ENCODE results near the gene NUP210L.

DNA sequence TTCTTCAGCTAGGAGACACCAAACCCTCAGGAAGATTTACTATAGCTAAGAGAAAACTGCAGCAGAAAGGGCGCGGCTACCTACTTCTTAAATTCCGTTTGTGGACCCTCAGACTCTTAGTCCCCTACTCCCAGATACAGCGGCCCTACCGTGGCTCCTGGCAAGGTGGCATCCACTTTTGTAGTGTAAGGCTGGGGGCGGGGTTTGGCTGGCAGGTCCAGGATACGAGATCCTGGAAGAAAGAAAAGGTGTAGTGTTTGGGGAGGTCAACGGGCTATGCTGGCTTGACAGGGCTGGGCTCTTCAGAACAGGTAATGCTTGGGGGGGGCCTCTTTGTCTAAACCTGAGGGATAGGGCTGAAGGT, 186.9 kb downstream of the NUP210L start:
- TF ChIP-seq, protein P1, sequence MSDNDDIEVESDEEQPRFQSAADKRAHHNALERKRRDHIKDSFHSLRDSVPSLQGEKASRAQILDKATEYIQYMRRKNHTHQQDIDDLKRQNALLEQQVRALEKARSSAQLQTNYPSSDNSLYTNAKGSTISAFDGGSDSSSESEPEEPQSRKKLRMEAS (IDR thresholded peaks at IDR 0.05; ENCODE audit: low read depth, low read length): no peak
- TF ChIP-seq POLR2A (IDR thresholded peaks at IDR 0.05; ENCODE audit: extremely low read depth, insufficient read length): no peak
- TF ChIP-seq, protein P2, sequence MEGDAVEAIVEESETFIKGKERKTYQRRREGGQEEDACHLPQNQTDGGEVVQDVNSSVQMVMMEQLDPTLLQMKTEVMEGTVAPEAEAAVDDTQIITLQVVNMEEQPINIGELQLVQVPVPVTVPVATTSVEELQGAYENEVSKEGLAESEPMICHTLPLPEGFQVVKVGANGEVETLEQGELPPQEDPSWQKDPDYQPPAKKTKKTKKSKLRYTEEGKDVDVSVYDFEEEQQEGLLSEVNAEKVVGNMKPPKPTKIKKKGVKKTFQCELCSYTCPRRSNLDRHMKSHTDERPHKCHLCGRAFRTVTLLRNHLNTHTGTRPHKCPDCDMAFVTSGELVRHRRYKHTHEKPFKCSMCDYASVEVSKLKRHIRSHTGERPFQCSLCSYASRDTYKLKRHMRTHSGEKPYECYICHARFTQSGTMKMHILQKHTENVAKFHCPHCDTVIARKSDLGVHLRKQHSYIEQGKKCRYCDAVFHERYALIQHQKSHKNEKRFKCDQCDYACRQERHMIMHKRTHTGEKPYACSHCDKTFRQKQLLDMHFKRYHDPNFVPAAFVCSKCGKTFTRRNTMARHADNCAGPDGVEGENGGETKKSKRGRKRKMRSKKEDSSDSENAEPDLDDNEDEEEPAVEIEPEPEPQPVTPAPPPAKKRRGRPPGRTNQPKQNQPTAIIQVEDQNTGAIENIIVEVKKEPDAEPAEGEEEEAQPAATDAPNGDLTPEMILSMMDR (IDR thresholded peaks at IDR 0.05; ENCODE audit: low read depth, low read length): no peak

Measured in NB4 (cell line).